HepG2 (cell line): ENCODE results near the gene FAM222A. TPM values are rescaled to one million over a fixed set of nuclear protein-coding genes. Genes with fewer than 3 reads are reported as not detected.

ENCODE experiments used
- AGO1 ChIP-seq: fragments of 200-400 bp; formaldehyde crosslinking; IDR thresholded peaks from 2 replicates; pipeline ENCODE4 v1.6.1; 2017; ENCODE audit warnings: mild to moderate bottlenecking, low read depth, low read length, moderate library complexity; ENCODE audit not compliant: poor library complexity, severe bottlenecking
- CCAR2 ChIP-seq: fragments of 200-400 bp; formaldehyde crosslinking; optimal IDR thresholded peaks from 2 replicates; pipeline ENCODE3; 2018; ENCODE audit warnings: low read depth, mild to moderate bottlenecking, low read length, moderate library complexity
- HDAC2 ChIP-seq: sonication (generic); formaldehyde crosslinking; IDR thresholded peaks from 2 replicates; pipeline ENCODE4 v1.4.0; 2020; ENCODE audit warnings: missing genetic modification reagents
- HDAC6 ChIP-seq: fragments of 200-600 bp; sonication (generic); IDR thresholded peaks from 2 replicates; pipeline ENCODE4 v1.7.0; 2017; ENCODE audit warnings: mild to moderate bottlenecking, antibody characterized with exemption, low read length, low read depth
- HOXD1 ChIP-seq: sonication (generic); formaldehyde crosslinking; IDR thresholded peaks from 2 replicates; pipeline ENCODE4 v1.5.0; 2020; ENCODE audit warnings: missing genetic modification reagents
- JUN ChIP-seq: sonication (generic); formaldehyde crosslinking; IDR thresholded peaks from 2 replicates; pipeline ENCODE4 v1.4.0; 2020; ENCODE audit warnings: mild to moderate bottlenecking, missing genetic modification reagents
- KLF12 ChIP-seq: sonication (generic); formaldehyde crosslinking; IDR thresholded peaks from 2 replicates; pipeline ENCODE4 v1.4.0; 2020; ENCODE audit warnings: missing genetic modification reagents, borderline replicate concordance
- NR2F6 ChIP-seq, 2 experiments: IDR thresholded peaks; 2 replicates each; pipeline ENCODE4 v1.6.1; 2016; ENCODE audit warnings: antibody characterized with exemption in 1 of 2, mild to moderate bottlenecking in 1 of 2
- RAD51 ChIP-seq: fragments of 450-650 bp; IDR thresholded peaks from 2 replicates; pipeline ENCODE4 v1.6.1; 2016; ENCODE audit warnings: borderline replicate concordance
- RXRA ChIP-seq: sonication (generic); formaldehyde crosslinking; IDR thresholded peaks from 2 replicates; pipeline ENCODE4 v1.5.1; 2020; ENCODE audit warnings: missing genetic modification reagents
- THYN1 ChIP-seq: sonication (generic); formaldehyde crosslinking; IDR thresholded peaks from 2 replicates; pipeline ENCODE4 v1.8.1; 2023; ENCODE audit warnings: low read depth, mild to moderate bottlenecking, moderate library complexity, missing genetic modification reagents, borderline replicate concordance
- ZNF224 ChIP-seq: sonication (generic); formaldehyde crosslinking; IDR thresholded peaks from 2 replicates; pipeline ENCODE4 v1.5.0; 2020; ENCODE audit warnings: mild to moderate bottlenecking, missing genetic modification reagents
- ZNF232 ChIP-seq: sonication (generic); formaldehyde crosslinking; IDR thresholded peaks from 2 replicates; pipeline ENCODE4 v1.4.0; 2020; ENCODE audit warnings: missing genetic modification reagents, borderline replicate concordance
- ZNF260 ChIP-seq: sonication (generic); formaldehyde crosslinking; IDR thresholded peaks from 2 replicates; pipeline ENCODE4 v1.4.0; 2020; ENCODE audit warnings: missing genetic modification reagents, low read depth, mild to moderate bottlenecking, borderline replicate concordance
- ZNF430 ChIP-seq: sonication (generic); formaldehyde crosslinking; IDR thresholded peaks from 2 replicates; pipeline ENCODE4 v1.9.0; 2021; ENCODE audit warnings: mild to moderate bottlenecking, missing genetic modification reagents
- ZNF552 ChIP-seq: sonication (generic); formaldehyde crosslinking; IDR thresholded peaks from 2 replicates; pipeline ENCODE4 v1.9.0; 2022; ENCODE audit warnings: missing genetic modification reagents, mild to moderate bottlenecking, borderline replicate concordance
- ZNF644 ChIP-seq: IDR thresholded peaks from 2 replicates; pipeline ENCODE4 v1.6.1; 2016; ENCODE audit warnings: low read depth
- polyA plus RNA-seq, 8 experiments: library from polyadenylated mRNA; depleted of rRNA in 3 of 8; stranded (reverse) in 7 of 8; unstranded in 1 of 8; fragments of >200 nt; fragmentation: Illumina TruSeq in 4 of 8; extraction: Trizol in 4 of 8; gene quantifications; 2 replicates each; pipeline versions ENCODE4 v1.2.1 to v1.2.3, GENCODE V29; 2011 to 2016; ENCODE audit warnings: low read depth in 4 of 8, missing spikeins in 1 of 8, mixed read lengths in 1 of 8; ENCODE audit not compliant: insufficient read depth in 1 of 8
- total RNA-seq, 5 experiments: library from RNA; depleted of rRNA; stranded (reverse); fragments of >200 nt; fragmentation: Illumina TruSeq; extraction: Trizol; gene quantifications; 2 replicates each; pipeline ENCODE4 v1.2.3, GENCODE V29; 2016; ENCODE audit warnings: low read depth in 1 of 5
- TF ChIP-seq, protein P1 (sequence below): sonication (generic); formaldehyde crosslinking; IDR thresholded peaks from 2 replicates; pipeline ENCODE4 v1.4.0; 2020; ENCODE audit warnings: missing genetic modification reagents
- TF ChIP-seq, protein P2 (sequence below): sonication (generic); formaldehyde crosslinking; IDR thresholded peaks from 2 replicates; pipeline ENCODE4 v1.4.0; 2020; ENCODE audit warnings: mild to moderate bottlenecking, missing genetic modification reagents
- TF ChIP-seq, protein P3 (sequence below): sonication (generic); formaldehyde crosslinking; IDR thresholded peaks from 2 replicates; pipeline ENCODE4 v1.4.0; 2020; ENCODE audit warnings: missing genetic modification reagents, mild to moderate bottlenecking, borderline replicate concordance
- TF ChIP-seq, protein P4 (sequence below): sonication (generic); formaldehyde crosslinking; IDR thresholded peaks from 2 replicates; pipeline ENCODE4 v1.8.1; 2023; ENCODE audit warnings: mild to moderate bottlenecking, inconsistent platforms, moderate library complexity, missing genetic modification reagents, borderline replicate concordance

Gene FAM222A
- total and polyA plus RNA-seq, 2 of the 13 experiments (the other 11 are each of a cell fraction or from before 2014, with no cell fraction given): 2.7 to 9.6 TPM

DNA sequence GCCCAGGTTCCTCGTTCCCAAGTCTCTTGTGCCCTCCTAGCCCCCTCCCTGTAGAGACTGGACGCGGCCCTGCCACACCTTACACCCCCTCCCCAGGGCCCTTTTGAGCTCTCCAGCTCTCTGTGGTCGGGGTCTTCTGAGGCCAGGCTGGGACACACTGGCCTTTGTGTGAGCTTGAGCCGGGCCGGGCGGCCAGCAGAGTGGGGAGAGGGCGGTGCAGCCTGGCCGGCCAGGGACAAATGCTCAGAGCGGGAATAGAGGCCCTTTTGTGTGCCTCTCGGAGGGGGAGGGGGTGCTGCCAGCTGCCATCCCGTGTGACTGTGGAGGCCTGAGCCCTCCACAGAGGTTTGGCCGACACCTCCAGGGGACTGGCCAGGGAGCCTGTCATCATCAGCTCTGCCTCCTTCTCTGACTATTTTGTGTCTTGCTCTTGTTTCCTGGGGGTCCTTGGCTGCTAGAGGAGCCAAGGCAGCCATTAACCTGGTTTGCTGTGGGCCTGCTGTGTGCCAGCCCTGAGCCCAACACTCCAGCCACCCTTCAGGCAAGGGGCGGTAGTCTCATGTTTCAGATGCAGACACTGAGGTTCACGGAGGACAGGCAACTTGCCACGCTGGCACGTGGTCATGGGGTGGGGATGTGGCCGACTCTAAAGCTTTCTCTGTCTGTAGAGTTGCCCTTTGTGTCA, 13.6 kb downstream of the FAM222A start (continued):
- TF ChIP-seq, protein P1, sequence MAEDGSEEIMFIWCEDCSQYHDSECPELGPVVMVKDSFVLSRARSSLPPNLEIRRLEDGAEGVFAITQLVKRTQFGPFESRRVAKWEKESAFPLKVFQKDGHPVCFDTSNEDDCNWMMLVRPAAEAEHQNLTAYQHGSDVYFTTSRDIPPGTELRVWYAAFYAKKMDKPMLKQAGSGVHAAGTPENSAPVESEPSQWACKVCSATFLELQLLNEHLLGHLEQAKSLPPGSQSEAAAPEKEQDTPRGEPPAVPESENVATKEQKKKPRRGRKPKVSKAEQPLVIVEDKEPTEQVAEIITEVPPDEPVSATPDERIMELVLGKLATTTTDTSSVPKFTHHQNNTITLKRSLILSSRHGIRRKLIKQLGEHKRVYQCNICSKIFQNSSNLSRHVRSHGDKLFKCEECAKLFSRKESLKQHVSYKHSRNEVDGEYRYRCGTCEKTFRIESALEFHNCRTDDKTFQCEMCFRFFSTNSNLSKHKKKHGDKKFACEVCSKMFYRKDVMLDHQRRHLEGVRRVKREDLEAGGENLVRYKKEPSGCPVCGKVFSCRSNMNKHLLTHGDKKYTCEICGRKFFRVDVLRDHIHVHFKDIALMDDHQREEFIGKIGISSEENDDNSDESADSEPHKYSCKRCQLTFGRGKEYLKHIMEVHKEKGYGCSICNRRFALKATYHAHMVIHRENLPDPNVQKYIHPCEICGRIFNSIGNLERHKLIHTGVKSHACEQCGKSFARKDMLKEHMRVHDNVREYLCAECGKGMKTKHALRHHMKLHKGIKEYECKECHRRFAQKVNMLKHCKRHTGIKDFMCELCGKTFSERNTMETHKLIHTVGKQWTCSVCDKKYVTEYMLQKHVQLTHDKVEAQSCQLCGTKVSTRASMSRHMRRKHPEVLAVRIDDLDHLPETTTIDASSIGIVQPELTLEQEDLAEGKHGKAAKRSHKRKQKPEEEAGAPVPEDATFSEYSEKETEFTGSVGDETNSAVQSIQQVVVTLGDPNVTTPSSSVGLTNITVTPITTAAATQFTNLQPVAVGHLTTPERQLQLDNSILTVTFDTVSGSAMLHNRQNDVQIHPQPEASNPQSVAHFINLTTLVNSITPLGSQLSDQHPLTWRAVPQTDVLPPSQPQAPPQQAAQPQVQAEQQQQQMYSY (CRISPR knock-in tag): no peak; the same call in 1 of the 2 replicates
- TF ChIP-seq ZNF430 (CRISPR knock-in tag) (no peak), CCAR2 (no peak), ZNF224 (CRISPR knock-in tag) (no peak), ZNF260 (no peak), HDAC6 (no peak), RXRA (peak; percentile 98), ZNF232 (CRISPR knock-in tag) (peak; percentile 43; the same call in 1 of the 2 replicates), RAD51 (no peak), AGO1 (no peak), JUN (CRISPR knock-in tag) (no peak), ZNF552 (CRISPR knock-in tag) (no peak), NR2F6 (IDR thresholded peaks at IDR 0.05) (no peak), NR2F6 (CRISPR knock-in tag; IDR thresholded peaks at IDR 0.05) (peak; percentile 36; the same call in 1 of the 2 replicates), THYN1 (CRISPR knock-in tag) (no peak), HDAC2 (peak; percentile 76), HOXD1 (CRISPR knock-in tag) (no peak), KLF12 (CRISPR knock-in tag) (no peak), ZNF644 (CRISPR knock-in tag) (no peak)
- TF ChIP-seq, protein P2, sequence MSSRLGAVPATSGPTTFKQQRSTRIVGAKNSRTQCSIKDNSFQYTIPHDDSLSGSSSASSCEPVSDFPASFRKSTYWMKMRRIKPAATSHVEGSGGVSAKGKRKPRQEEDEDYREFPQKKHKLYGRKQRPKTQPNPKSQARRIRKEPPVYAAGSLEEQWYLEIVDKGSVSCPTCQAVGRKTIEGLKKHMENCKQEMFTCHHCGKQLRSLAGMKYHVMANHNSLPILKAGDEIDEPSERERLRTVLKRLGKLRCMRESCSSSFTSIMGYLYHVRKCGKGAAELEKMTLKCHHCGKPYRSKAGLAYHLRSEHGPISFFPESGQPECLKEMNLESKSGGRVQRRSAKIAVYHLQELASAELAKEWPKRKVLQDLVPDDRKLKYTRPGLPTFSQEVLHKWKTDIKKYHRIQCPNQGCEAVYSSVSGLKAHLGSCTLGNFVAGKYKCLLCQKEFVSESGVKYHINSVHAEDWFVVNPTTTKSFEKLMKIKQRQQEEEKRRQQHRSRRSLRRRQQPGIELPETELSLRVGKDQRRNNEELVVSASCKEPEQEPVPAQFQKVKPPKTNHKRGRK (CRISPR knock-in tag): no peak
- TF ChIP-seq, protein P3, sequence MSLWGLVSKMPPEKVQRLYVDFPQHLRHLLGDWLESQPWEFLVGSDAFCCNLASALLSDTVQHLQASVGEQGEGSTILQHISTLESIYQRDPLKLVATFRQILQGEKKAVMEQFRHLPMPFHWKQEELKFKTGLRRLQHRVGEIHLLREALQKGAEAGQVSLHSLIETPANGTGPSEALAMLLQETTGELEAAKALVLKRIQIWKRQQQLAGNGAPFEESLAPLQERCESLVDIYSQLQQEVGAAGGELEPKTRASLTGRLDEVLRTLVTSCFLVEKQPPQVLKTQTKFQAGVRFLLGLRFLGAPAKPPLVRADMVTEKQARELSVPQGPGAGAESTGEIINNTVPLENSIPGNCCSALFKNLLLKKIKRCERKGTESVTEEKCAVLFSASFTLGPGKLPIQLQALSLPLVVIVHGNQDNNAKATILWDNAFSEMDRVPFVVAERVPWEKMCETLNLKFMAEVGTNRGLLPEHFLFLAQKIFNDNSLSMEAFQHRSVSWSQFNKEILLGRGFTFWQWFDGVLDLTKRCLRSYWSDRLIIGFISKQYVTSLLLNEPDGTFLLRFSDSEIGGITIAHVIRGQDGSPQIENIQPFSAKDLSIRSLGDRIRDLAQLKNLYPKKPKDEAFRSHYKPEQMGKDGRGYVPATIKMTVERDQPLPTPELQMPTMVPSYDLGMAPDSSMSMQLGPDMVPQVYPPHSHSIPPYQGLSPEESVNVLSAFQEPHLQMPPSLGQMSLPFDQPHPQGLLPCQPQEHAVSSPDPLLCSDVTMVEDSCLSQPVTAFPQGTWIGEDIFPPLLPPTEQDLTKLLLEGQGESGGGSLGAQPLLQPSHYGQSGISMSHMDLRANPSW: no peak
- TF ChIP-seq, protein P4, sequence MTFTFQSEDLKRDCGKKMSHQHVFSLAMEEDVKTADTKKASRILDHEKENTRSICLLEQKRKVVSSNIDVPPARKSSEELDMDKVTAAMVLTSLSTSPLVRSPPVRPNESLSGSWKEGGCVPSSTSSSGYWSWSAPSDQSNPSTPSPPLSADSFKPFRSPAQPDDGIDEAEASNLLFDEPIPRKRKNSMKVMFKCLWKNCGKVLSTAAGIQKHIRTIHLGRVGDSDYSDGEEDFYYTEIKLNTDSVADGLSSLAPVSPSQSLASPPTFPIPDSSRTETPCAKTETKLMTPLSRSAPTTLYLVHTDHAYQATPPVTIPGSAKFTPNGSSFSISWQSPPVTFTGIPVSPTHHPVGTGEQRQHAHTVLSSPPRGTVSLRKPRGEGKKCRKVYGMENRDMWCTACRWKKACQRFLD: no peak
